Kidney epithelial cell (primary cell): ENCODE measurements around the gene EBI3. TPM values are rescaled to one million over a fixed set of nuclear protein-coding genes. Genes with fewer than 3 reads are reported as not detected.
"Not testable (repeated sequence)": the region's sequence is repeated elsewhere in the genome, so short reads cannot be mapped to it uniquely, and the experiment has no call there.

ENCODE experiments used
- DNase-seq: peaks from one replicate; pipeline ENCODE4 v3.0.0-alpha.2; 2010; ENCODE audit warnings: low read depth
- H3K27me3 ChIP-seq: 2 replicates; pipeline ENCODE4 v1.6.0; 2011; ENCODE audit warnings: low read length; ENCODE audit not compliant: control insufficient read depth, insufficient read depth
- H3K36me3 ChIP-seq: 2 replicates; pipeline ENCODE4 v1.5.1; 2011; ENCODE audit warnings: low read length; ENCODE audit not compliant: control insufficient read depth, insufficient read depth
- H3K4me3 ChIP-seq: 2 replicates; pipeline ENCODE4 v1.5.1; 2011; ENCODE audit warnings: low read depth, mild to moderate bottlenecking, control low read depth, low read length
- CTCF ChIP-seq: IDR thresholded peaks from 2 replicates; pipeline ENCODE4 v1.5.1; 2011; ENCODE audit warnings: mild to moderate bottlenecking, moderate library complexity, low read length, control low read depth, inconsistent platforms; ENCODE audit not compliant: insufficient read depth, poor library complexity, severe bottlenecking
- total RNA-seq: library from RNA; depleted of rRNA; stranded (reverse); fragments of >200 nt; gene quantifications from 2 replicates; pipeline ENCODE4 v1.2.3, GENCODE V29; 2015

EBI3 gene
- total RNA-seq, 1 donor from 2014 or later: 2.5 TPM

- no peak for TF ChIP-seq CTCF
- no peak for DNase-seq
- H3K27me3 ChIP-seq: peaks cover 42% of the 10 kb centered on the region
- H3K4me3 ChIP-seq: no peak overlapping the region
- no peaks in the 10 kb centered on the region for H3K36me3 ChIP-seq
Observed at GRCh38 chr19:4279267-4279529, 49.9 kb downstream of the EBI3 start.

GRCh38 chr19:4279530-4280422, 50.5 kb downstream of the EBI3 start:
- peaks cover 45% of the 10 kb centered on the region for H3K27me3 ChIP-seq
- DNase-seq: no peak
- no peak for TF ChIP-seq CTCF
- no peaks in the 10 kb centered on the region for H3K36me3 ChIP-seq
- no peak overlapping the region for H3K4me3 ChIP-seq

GRCh38 chr19:4284176-4284958, 55.0 kb downstream of the EBI3 start:
- no peak for TF ChIP-seq CTCF
- no peak for DNase-seq
- H3K27me3 ChIP-seq: peaks cover 33% of the 10 kb centered on the region
- H3K36me3 ChIP-seq: no peaks in the 10 kb centered on the region
- no peak overlapping the region for H3K4me3 ChIP-seq

- H3K4me3 ChIP-seq: no peak overlapping the region
- no peaks in the 10 kb centered on the region for H3K36me3 ChIP-seq
- no peak for TF ChIP-seq CTCF
- no peak for DNase-seq
- peaks cover 27% of the 10 kb centered on the region for H3K27me3 ChIP-seq
Observed at GRCh38 chr19:4284974-4285373, 55.7 kb downstream of the EBI3 start.

GRCh38 chr19:4286141-4286540, 56.8 kb downstream of the EBI3 start:
- DNase-seq, H3K4me3 ChIP-seq, H3K36me3 ChIP-seq: not testable (repeated sequence)
- peaks cover 16% of the 10 kb centered on the region for H3K27me3 ChIP-seq

Other genes with a start within 250 kb of the EBI3 start
- 3,492 and 3,925 TPM in 2 replicates for gene EEF2, start 244.1 kb upstream of the EBI3 start, total RNA-seq
- 38.1 and 43.7 TPM in 2 replicates for gene PIAS4, start 221.8 kb upstream of the EBI3 start, total RNA-seq
- gene ZBTB7A, start 162.6 kb upstream of the EBI3 start, total RNA-seq: 39.9 and 43.3 TPM in 2 replicates
- 198 and 249 TPM in 2 replicates for gene MAP2K2, start 105.4 kb upstream of the EBI3 start, total RNA-seq
- gene CREB3L3, start 75.9 kb upstream of the EBI3 start, total RNA-seq: not detected in 2 replicates
- 58.8 and 59.2 TPM in 2 replicates for gene SIRT6, start 47.0 kb upstream of the EBI3 start, total RNA-seq
- 0.33 and 0.34 TPM in 2 replicates for gene ANKRD24, start 46.8 kb upstream of the EBI3 start, total RNA-seq
- 33.0 and 37.2 TPM in 2 replicates for gene YJU2, start 17.6 kb downstream of the EBI3 start, total RNA-seq
- gene SHD, start 49.7 kb downstream of the EBI3 start, total RNA-seq: not detected in 2 replicates
- not detected in 2 replicates for gene TMIGD2, start 72.9 kb downstream of the EBI3 start, total RNA-seq
- gene FSD1, start 75.1 kb downstream of the EBI3 start, total RNA-seq: 11.3 and 13.2 TPM in 2 replicates
- 78.5 and 84.8 TPM in 2 replicates for gene STAP2, start 109.3 kb downstream of the EBI3 start, total RNA-seq
- 6.4 and 6.6 TPM in 2 replicates for gene MPND, start 114.0 kb downstream of the EBI3 start, total RNA-seq
- 60.9 and 72.0 TPM in 2 replicates for gene SH3GL1, start 171.0 kb downstream of the EBI3 start, total RNA-seq
- gene CHAF1A, start 173.1 kb downstream of the EBI3 start, total RNA-seq: 6.8 and 13.8 TPM in 2 replicates
- 62.3 and 66.0 TPM in 2 replicates for gene UBXN6, start 228.3 kb downstream of the EBI3 start, total RNA-seq
- 67.0 and 82.0 TPM in 2 replicates for gene HDGFL2, start 242.8 kb downstream of the EBI3 start, total RNA-seq